Activated CD4-positive, CD25-positive, alpha-beta regulatory T cell (primary cell): ENCODE measurements around the gene FYN.
A peak's percentile ranks its signal among the peaks of the same experiment; 100 is the strongest.
"Not testable (repeated sequence)": the region's sequence is repeated elsewhere in the genome, so short reads cannot be mapped to it uniquely, and the experiment has no call there.

Experiments used
- DNase-seq, 4 experiments: peaks; one replicate each; lab custom pipeline; 2025; lab: John Stamatoyannopoulos, UW

Gene FYN

DNA sequence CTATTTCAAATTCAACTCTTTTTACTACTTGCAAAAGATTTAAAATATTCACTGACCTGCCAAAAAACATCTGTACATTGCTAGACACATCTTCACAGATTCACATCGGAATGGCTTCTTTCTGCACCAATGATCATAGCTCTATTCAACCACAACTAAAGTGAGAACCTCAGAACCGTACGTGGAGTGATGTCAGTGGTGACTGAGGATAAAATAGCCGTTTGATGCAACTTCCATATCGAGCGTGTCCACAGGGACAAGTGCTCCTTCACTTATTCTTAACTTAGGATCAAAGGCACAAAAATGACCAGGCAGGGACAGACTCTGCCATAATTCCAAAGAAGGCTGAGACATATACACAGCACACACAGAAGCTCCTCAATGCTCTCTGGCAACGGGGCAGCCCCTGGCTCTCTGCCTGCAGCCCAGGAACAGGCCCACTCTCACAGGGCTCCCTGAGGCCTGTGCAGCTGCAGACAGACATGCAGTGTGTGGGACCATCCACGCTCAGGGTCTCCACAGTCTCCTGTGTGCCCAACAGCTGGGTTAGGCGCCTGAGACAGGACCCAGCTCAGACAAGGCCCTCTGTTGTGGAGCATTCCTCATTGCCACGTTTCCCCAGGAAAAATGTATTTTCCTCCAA lies 22.8 kb downstream of the FYN start:
- no peak for DNase-seq

DNA sequence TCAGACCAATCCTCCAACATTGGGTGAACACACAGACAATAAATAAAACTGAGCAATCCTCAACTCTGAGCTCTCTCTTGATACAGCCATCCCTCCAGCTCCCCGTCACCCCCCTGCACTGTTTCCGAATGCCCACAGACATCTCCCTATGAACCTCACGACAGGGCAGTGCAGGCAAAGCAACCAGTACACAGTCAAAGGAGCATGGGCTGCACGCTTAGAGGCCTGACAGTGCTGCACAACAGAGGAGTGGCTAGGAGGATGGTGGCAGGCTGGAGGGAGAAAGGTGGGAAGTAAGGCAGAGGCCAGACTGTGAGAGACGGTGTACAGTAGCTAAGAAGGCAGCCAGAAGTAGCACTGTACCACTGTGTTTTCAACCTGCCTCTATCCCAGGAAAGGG lies 24.0 kb downstream of the FYN start:
- DNase-seq: no peak

DNA sequence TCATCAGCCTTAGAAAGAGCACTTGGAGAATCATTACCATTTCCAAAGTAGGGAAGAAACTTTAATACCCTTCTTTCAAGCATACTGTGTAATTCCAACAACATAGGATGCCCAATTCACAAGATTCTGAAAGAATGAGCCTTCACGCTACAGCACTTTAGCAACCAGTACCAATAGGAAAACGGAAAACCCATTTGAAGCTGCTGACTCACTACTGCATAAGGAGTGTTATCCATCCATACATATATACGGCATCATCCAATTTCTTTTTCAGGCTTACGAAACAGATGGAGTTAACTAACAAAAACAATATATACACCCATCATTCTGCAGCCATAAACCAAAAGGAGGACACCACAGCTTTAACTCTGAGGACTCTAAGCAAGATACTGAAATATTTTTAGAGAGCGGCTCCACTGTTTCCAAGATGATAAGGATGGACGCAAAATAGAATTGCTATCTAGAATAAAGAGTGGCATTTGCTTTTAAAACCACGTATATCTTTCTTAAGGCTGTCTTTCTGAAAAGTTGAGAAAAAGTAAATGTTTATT lies 24.9 kb downstream of the FYN start:
- no peak for DNase-seq

DNA sequence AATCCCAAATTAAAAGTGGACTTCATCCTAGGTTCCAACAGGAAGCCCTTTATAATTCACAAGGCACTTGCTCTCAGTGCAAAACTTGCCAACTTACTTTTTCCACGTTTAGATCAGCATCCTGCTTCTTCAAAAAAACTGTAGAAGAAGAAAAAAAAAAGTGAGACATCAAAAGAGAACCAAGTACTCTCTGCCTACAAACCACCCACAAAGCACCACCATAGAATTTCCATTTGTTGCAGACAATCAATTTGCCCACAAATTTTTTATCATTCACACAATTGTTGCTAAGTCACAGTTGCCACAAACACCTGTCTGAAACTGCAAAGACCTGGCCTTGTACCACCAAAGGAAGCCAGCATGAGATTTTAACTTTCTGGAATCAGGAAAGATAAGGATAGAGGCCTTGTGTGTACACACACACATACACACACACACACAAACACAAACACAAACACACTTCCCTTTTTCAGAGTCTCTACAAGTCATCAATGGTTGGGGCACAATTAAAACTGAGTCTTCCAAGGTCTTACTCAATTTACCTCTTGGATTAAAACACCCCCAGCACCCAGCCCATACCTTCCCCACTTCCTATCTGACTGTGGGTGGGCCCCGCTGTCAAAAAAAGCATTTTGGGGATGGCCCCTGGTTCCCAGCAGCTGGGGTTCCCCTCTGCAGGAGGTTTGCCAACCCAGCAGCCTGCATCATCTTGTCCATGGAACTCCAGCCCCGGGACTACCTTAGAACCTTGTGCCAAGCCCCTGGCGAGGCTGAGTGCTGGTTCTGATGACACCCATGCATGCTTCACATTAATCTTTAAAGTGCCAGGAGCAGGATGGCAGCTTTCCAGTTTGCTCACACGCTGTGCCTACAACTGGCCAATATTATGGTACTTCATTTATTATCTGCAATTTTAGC lies 26.5 kb downstream of the FYN start:
- no peak for DNase-seq

DNA sequence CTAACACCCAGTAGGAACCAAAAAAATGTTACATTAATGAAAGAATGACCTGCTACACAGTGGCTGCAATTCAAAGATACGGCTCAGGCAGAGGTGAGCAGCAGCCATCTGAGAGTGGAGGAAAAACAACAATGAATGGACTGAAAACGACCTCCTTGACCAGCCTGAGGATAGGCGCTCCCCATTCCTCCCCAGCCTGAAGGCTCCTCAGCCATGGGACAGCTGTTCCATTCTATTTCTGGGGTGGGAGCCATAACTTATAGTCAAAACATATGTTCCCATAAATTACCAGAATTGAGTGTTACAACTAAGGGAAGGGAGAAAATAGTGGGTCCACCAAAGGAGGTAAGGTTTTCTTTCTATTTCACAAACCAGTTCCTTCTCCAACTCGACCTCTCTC lies 27.2 kb downstream of the FYN start:
- DNase-seq: no peak

DNA sequence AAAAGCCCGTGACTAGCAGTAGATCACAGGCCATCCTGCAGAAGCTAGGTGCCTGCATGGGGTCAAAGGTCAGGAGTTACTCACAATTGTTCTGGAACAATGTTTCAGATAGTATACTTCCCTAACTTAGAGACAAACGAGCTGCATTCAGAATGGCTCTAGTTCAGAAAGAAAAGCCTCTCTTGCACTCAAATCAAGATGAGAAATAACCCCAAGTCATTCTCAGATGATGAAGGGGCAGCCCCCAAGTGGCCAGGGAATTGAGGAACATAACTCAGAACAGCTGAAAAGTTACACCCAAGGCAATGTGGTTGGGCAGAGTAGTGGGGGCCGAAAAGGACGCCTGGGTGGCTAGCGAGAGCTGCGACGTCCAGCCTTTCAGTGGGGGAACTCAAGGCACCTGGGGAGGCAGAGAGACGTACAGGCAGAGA lies 27.8 kb downstream of the FYN start:
- no peak for DNase-seq

DNA sequence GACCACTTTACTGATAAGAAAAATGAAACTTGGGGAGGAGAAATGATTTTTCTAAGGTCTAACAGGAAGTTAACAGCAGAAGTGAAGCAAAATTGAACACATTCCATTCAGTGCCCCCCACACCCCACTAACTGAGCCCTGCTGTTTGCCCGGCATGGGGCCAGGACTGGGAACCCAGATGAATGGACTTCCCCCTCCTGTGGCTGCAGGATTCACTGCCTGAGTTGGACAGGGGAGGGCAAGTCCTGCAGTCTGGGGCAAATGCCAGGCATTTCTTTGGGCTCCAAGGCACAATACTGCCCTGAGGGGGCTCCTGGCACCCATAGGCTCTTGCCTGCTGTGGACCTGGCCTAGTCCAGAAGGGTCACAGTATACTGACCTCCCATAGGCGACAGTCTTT lies 28.3 kb downstream of the FYN start:
- DNase-seq: no peak

DNA sequence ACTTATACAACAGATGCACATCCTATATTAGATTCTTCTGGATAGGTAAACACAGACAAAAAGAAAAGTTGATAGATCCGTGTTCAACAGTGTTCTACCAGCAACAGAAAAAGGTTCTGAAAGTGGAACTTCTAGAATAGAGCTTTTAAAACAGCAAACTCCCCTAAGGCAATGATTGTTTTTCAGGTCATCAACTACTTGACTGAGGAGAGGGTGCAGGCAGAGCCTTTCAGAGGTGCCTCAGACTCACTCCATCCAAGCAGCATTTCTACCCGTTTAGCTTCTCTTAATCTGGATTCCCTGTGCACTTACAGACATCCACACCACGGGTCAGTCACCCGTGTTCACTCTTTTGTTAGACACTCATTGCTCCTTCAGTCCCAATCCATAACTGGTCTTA lies 28.9 kb downstream of the FYN start:
- DNase-seq: no peak

DNA sequence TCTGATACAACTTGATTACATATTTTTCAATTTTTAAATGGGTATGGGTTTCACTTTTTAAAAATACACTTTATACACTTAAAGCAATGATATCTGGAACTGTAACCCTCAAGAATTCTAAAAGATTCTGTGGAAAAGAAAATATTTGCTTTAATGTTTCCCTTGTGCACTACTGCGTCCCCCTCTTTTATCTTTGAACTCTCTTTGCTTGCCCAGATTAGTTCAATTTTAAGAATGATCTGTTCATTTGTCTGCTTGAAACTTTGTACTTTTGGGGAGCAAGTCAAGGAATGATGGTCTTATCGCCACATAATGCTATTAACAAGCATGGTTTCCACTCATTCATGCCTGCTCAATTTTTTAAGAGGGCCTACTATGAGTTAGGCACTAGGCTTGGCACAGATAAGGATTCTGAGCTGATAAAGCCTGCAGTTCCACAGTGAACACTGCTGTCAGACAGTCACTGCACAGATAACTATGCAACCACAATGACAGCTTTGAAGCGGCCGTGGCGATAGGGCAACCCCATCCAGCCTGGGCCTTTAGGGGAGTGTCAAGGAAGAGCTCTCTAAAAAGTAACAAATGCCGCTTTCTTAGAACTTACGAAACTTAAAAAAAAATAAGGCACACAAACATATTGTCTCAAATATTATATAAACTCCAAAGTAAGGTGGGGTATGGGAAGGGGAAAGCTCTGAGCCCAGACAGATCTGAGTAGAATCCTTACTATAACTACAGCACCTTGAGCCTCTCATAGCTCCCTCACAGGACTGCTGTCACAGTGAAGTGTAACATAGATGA lies 29.7 kb downstream of the FYN start:
- DNase-seq: peak in 3 of 4 experiments; percentile 11 to 31 (median 18)

DNA sequence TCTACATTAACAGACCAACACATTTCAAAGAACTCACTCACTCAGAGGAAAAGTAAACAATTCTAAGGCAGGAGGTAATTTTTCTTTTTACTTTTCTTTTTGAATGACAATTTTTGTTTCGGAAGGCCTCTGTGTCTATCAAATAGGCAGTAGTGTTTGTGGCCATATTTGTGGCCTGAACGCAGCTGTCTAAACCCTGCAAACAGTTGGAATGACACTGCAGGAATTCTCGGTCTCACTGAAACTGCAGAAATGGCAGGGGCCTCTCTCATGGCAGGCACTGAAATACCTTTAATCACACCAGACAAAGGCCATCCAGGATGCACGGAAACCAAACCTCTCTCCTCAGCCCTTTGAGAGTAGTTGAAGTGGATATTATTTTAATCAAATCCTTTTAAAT lies 30.4 kb downstream of the FYN start:
- DNase-seq: no peak

DNA sequence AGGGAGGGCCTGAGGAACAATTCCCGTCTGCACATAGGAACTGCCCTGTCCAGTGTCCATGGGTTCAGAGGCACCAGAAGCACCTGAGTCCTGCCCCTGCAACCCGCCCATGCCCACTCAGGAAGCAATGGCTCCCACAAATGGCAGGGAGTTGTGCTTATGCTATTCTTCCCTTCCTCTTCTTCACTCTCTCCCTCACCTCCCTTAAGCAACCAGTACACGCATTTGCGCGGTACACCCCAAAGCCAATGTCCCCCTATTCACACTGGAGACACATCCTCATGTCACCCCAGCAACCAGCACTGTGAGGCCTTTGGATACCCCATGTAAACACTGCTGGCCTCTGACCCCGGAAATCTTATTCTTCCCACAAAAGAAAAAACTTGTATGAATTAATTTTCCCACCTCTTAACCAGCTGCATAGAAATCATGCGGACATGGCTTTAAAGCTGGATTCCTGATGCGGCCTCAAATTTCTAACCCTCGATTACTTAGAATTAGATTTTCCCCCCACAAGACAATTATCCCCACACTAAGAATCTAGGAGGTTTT lies 30.9 kb downstream of the FYN start:
- DNase-seq: no peak

DNA sequence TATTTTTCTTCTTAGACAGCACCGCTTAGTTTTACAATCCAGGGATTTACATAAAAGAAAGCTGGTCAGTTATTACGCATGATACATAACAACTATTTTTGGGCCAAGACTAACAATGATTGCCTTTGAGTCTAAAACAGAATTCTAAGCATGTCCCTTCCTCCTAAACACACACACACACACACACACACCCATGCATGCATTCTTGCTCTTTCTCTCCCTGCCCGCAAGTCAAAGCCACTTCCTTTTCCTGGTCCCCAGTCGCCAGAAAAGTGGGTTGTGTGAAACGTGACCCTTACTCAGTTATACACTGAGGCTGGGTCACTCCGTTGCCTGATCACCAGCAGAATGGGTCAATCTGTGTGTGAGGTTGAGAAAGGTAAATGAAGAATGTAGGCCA lies 31.4 kb downstream of the FYN start:
- DNase-seq: no peak

DNA sequence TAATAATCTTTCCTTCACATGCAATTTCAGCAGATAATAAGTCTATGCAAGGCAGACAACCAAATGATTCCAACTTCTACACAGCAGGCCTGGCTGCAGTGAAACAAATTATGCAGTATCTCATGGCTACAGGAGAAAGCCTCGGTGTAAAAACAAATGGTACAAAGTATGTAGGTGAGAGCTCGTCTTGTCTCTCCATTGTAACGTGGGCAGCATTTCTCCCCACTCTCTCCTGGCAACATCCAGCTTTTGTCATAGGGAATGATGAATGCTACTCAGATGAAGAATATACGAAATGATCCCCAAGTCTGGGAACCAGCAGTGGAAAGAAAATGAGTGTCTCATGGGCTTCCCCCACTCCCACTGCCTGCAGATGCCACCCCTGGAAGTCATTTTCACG lies 32.4 kb downstream of the FYN start:
- DNase-seq: no peak

DNA sequence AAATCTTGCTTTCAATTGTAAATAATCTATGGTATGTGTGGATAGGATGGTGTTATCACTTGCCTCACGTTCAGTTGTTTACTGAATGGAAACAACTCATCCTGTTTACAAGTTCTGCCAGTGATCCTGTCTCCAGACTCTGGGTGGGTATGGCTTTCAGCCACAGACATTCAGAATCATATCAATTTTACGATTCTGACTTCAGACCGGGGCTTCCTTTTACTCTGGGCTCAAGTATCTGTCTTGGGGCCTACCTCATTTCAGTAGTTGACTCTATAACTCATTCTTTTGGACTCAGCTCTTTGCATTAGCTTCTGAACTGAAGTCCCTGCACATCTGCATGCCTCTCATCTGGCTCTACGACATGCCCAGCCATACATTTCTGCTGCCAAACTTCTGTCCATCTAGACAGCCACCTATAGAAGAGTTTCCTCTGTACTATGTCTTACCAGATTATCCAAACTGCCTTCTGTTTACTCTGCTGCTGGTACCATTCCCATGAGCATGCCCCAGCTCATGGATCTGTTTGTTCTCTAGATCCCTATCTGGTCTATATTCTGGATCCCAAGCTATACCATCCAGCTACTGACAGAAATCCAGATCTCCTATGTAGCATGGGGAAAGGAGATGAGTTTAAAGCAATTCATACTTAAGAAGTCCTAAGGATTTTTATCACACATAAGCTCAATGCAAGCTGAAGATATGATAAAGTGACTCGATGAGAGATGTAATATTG lies 34.3 kb downstream of the FYN start:
- no peak for DNase-seq

DNA sequence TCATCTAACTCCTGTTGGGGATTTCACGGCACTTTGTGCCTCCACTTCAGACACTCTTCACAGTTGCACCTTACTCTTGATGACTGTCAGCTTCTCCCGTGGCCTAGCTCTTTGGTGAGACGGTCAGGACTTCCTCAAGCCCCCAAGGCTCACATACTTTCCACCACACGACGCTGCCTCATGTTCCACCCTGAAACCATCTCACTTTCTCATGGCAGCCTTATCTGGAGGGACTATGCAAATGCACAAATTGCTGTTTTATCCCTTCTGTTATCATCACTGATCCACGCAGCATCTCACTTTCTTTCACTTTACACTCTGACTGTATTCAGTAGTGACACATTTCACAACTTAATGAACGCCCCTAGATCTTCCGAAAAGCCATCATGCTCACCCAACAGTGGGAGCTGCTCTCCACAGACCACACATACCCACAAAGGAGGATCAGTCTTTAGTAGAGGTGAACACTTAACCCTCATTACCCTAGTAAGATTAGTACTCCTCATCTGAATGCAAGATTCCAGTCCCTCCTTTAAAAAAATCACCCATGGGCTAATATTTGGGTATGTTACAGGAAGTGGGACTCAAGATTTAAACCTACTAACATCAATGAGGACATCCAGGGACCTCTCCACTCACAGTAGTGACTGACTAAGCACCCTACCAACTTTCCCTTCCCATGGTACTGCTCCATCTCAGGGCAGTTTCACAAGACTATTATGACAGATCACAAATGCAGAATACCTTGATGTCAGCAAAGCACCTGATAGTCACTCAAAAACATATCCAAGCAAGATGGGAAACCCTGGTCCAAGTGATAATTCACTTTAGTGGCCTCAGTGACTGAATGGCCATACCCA lies 35.4 kb downstream of the FYN start:
- no peak for DNase-seq

DNA sequence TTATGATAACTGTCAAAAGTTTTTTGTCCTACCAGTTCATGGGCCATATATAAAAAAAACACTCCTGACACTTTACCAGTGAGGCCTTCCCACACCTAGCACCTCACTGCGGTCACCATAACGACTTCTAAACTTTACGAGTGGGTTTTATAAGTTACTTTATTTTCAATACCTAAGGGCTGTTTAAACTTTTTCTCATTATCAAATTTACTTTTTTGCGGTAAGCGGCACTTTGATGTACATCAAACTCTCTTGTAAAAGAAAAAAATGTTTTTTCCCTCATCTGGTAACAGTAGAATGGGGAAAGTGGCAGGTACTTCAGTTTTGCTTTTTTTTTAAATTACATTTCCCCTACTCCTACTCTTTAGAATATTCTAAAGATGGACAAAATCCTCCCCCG lies 36.2 kb downstream of the FYN start:
- DNase-seq: no peak

DNA sequence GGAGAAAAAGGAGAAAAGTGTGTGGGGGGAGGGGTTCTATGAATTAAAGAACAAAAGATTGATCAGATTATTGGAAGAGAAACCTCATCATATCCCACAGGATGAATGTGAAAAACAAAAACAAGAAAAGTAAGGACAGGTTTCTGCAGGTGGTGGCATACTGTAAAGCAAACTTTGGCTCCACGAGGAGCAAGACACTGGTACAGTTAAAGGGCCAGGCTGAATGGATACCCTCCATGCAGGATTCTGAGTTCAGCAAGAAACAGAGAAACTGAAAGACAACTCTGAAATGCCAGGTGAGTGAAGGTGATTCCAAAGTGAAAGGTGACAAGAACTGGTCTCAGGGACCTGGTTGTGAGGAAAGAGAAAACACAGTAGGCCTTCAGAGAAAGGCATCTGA lies 37.4 kb downstream of the FYN start:
- no peak for DNase-seq

DNA sequence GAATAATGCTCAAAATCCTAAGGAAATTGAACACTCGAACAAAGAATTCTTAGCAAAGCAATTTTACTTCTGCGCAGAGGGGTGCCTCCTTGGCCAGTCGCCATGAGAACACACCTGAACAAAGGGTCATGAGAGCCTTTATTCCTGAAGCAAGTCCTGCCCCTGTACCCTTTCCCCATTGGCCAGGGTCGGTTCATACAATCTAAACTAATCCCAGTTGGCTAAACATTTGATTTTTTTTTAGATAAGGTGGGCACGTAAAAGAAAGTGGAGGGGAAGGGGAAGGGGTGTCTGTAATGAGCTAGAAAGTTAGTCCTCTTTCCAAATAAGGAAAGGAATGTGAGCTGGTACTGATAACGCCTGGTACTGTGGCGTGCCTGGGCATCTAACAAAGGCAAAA lies 37.9 kb downstream of the FYN start:
- not testable (repeated sequence) for DNase-seq

DNA sequence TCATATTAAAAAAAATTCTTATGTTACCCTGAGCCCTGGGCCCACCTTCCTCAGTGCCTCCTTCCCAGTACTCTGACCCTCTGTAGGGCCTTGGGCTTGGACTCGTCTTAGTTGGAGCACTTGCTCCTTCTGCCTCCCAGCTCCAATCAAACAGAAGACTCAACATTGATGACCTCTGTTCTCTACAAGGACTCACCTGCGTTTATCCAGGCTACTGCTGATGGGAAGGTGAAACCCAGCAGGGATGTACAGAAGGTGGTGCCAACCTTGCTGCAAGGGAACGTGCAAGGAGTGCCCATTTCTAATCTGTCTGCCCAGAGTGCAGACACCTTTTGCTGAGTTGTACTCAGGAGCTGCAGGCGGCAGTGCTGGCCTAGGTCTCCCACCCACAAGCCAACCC lies 38.9 kb downstream of the FYN start:
- no peak for DNase-seq

DNA sequence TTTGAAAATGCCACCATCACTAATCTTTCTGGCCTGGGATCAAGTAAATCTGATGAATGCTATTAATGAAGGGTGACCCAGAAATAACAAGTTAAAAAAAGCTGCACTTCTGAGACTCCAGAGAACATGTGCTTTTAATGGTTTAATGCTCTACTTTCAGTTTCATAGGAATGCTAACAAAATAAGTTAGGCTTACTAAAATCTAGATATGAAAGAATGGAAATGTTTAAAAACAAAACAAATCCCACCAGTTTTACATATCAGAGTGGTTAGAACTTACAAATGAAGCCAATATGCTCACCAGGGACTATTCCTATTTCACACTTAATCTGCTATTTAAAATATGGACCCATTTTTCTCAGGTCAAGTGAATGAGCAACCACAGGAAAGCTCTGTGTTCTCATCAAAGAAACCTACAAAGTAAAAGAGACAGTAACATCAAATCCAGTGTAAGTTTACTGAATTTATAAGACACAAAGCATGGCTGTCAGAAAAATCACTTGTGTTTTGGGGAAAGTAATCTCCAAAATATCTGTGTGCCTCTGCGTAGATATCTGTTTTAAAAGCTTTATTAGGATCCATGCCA lies 40.3 kb downstream of the FYN start:
- no peak for DNase-seq
